NB4 (cell line): ENCODE data around the gene DNAH2.

Experiments used
- MAX ChIP-seq: IDR thresholded peaks from 2 replicates; pipeline ENCODE4 v1.6.1; 2011; ENCODE audit warnings: low read depth, low read length
- POLR2A ChIP-seq: IDR thresholded peaks from 2 replicates; pipeline ENCODE4 v1.6.1; 2011; ENCODE audit warnings: mild to moderate bottlenecking; ENCODE audit not compliant: insufficient read length; ENCODE audit errors: extremely low read depth
- TF ChIP-seq, protein P1 (sequence below): IDR thresholded peaks from one replicate; pipeline ENCODE4 v1.5.1; 2012; ENCODE audit warnings: low read depth, low read length

DNA sequence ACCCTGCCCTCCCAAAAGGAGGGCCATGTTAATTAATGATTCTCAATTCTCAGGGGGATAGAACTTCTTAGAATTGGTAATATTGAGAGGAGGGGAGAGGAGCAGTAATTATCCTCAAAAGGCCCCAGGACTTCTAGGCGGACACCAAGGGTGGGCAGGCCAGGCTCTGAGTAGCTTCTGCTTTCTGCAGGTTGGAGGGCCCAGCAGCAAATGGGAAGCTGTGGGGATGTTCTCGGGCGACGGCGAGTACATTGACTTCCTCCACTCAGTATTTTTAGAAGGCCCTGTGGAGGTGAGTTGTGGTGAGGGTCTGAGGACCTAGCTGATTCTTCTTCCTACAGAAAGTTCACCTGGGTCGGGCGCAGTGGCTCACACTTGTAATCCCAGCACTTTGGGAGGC lies 57.5 kb downstream of the DNAH2 start:
- TF ChIP-seq, protein P1, sequence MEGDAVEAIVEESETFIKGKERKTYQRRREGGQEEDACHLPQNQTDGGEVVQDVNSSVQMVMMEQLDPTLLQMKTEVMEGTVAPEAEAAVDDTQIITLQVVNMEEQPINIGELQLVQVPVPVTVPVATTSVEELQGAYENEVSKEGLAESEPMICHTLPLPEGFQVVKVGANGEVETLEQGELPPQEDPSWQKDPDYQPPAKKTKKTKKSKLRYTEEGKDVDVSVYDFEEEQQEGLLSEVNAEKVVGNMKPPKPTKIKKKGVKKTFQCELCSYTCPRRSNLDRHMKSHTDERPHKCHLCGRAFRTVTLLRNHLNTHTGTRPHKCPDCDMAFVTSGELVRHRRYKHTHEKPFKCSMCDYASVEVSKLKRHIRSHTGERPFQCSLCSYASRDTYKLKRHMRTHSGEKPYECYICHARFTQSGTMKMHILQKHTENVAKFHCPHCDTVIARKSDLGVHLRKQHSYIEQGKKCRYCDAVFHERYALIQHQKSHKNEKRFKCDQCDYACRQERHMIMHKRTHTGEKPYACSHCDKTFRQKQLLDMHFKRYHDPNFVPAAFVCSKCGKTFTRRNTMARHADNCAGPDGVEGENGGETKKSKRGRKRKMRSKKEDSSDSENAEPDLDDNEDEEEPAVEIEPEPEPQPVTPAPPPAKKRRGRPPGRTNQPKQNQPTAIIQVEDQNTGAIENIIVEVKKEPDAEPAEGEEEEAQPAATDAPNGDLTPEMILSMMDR, result no peak
- TF ChIP-seq POLR2A (no peak), MAX (no peak)
